H1 (cell line): ENCODE results near the gene HECTD1. TPM values are rescaled to one million over a fixed set of nuclear protein-coding genes. Genes with fewer than 3 reads are reported as not detected.

Experiments used
- POU5F1 ChIP-seq: IDR thresholded peaks from 2 replicates; pipeline ENCODE4 v1.6.1; 2011; ENCODE audit warnings: low read depth, mild to moderate bottlenecking, low read length, moderate library complexity
- USF2 ChIP-seq: IDR thresholded peaks from 2 replicates; pipeline ENCODE4 v1.6.1; 2011; ENCODE audit warnings: low read length, improper control_type of control experiment
- polyA plus RNA-seq, 7 experiments: library from polyadenylated mRNA; depleted of rRNA in 3 of 7; stranded (reverse) in 5 of 7; unstranded in 2 of 7; fragments of >200 nt in 5 of 7; fragments of 200-250 nt in 2 of 7; gene quantifications; 1 replicate in 5 of 7; 2 replicates in 1 of 7; 4 replicates in 1 of 7; pipeline versions ENCODE4 v1.2.1 to v1.2.3, GENCODE V29; 2011 to 2013; ENCODE audit warnings: missing spikeins in 2 of 7, mixed read lengths in 2 of 7
- total RNA-seq: library from RNA; stranded (reverse); fragmentation: NEBNext Ultra II Directional; extraction: Animal tissue kit (Norgen Biotek cat#: 25700); gene quantifications from 2 replicates; pipeline ENCODE4 v1.2.1, GENCODE V29; 2021
- TF ChIP-seq, protein P1 (sequence below), 3 experiments: IDR thresholded peaks; 1 replicate in 2 of 3; 2 replicates in 1 of 3; pipeline versions ENCODE4 v1.5.1 to v1.6.1; 2011; ENCODE audit warnings: low read length in 3 of 3, mild to moderate bottlenecking in 3 of 3, inconsistent platforms in 2 of 3, low read depth in 1 of 3, moderate library complexity in 1 of 3; ENCODE audit not compliant: insufficient read depth in 1 of 3; ENCODE audit errors: control extremely low read depth in 1 of 3

The HECTD1 gene
- total and polyA plus RNA-seq, 2 of the 8 experiments (the other 6 are each of a cell fraction or from before 2014, with no cell fraction given): 44.7 to 105 TPM

- TF ChIP-seq POU5F1 (no peak), USF2 (no peak)
- TF ChIP-seq, protein P1, sequence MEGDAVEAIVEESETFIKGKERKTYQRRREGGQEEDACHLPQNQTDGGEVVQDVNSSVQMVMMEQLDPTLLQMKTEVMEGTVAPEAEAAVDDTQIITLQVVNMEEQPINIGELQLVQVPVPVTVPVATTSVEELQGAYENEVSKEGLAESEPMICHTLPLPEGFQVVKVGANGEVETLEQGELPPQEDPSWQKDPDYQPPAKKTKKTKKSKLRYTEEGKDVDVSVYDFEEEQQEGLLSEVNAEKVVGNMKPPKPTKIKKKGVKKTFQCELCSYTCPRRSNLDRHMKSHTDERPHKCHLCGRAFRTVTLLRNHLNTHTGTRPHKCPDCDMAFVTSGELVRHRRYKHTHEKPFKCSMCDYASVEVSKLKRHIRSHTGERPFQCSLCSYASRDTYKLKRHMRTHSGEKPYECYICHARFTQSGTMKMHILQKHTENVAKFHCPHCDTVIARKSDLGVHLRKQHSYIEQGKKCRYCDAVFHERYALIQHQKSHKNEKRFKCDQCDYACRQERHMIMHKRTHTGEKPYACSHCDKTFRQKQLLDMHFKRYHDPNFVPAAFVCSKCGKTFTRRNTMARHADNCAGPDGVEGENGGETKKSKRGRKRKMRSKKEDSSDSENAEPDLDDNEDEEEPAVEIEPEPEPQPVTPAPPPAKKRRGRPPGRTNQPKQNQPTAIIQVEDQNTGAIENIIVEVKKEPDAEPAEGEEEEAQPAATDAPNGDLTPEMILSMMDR (IDR thresholded peaks at IDR 0.05; ENCODE audit: control extremely low read depth in 1 of 3, insufficient read depth in 1 of 3, low read depth in 1 of 3, low read length in 3 of 3): no peak
These were observed 100.8 kb downstream of the HECTD1 start (continued) for GRCh38 chr14:31106768-31107167.
